ENCODE results near the gene MTFP1.
"Not testable (repeated sequence)": the region's sequence is repeated elsewhere in the genome, so short reads cannot be mapped to it uniquely, and the experiment has no call there.

The MTFP1 gene

GRCh38 chr22:30426388-30427353 is 1.1 kb downstream of the MTFP1 start:
- DNase-seq: peak; percentile 61 to 76 (median 70)

GRCh38 chr22:30427871-30428270 is 2.3 kb downstream of the MTFP1 start:
- DNase-seq: no peak

GRCh38 chr22:30429887-30430286 is 4.3 kb downstream of the MTFP1 start:
- DNase-seq: no peak

- no peak for DNase-seq
Observed at GRCh38 chr22:30430933-30431332, 5.4 kb downstream of the MTFP1 start.

- DNase-seq: no peak
Observed at GRCh38 chr22:30432096-30432495, 6.5 kb downstream of the MTFP1 start.

GRCh38 chr22:30432520-30432919 is 7.0 kb downstream of the MTFP1 start:
- DNase-seq: no peak

GRCh38 chr22:30433227-30433626 is 7.7 kb downstream of the MTFP1 start:
- no peak for DNase-seq

- no peak for DNase-seq
Observed at GRCh38 chr22:30433773-30434172, 8.2 kb downstream of the MTFP1 start.

- DNase-seq: no peak
Observed at GRCh38 chr22:30434843-30435242, 9.3 kb downstream of the MTFP1 start.

GRCh38 chr22:30435674-30436126 is 10.1 kb downstream of the MTFP1 start:
- DNase-seq: peak; percentile 56 to 77 (median 66)

- no peak for DNase-seq
Observed at GRCh38 chr22:30436196-30436595, 10.6 kb downstream of the MTFP1 start.

- no peak for DNase-seq
Observed at GRCh38 chr22:30438559-30438958, 13.0 kb downstream of the MTFP1 start.

- no peak for DNase-seq
Observed at GRCh38 chr22:30439226-30439625, 13.7 kb downstream of the MTFP1 start.

GRCh38 chr22:30439836-30440235 is 14.3 kb downstream of the MTFP1 start:
- no peak for DNase-seq

GRCh38 chr22:30441088-30441487 is 15.5 kb downstream of the MTFP1 start:
- no peak for DNase-seq

- DNase-seq: no peak
Observed at GRCh38 chr22:30444632-30445437, 19.3 kb downstream of the MTFP1 start.

GRCh38 chr22:30445438-30446145 is 20.0 kb downstream of the MTFP1 start:
- DNase-seq: no peak

- DNase-seq: no peak
Observed at GRCh38 chr22:30447656-30448055, 22.1 kb downstream of the MTFP1 start.

GRCh38 chr22:30451488-30451887 is 25.9 kb downstream of the MTFP1 start:
- DNase-seq: not testable (repeated sequence)

- no peak for DNase-seq
Observed at GRCh38 chr22:30452861-30453260, 27.3 kb downstream of the MTFP1 start.

- DNase-seq: no peak
Observed at GRCh38 chr22:30453731-30454510, 28.4 kb downstream of the MTFP1 start.

Data from activated naive CD4-positive, alpha-beta T cell (primary cell).